CD8-positive, alpha-beta memory T cell (primary cell): Measurements from ENCODE around the gene TMEM117. TPM values are rescaled to one million over a fixed set of nuclear protein-coding genes. Genes with fewer than 3 reads are reported as not detected.

Source experiments
- CTCF ChIA-PET: fragments of 350-600 bp; sonication (Branson Sonifier 250); formaldehyde crosslinking; loops from one replicate; lab custom pipeline; 2021; ENCODE audit warnings: antibody characterized with exemption; lab: Charles Lee
- POLR2A ChIA-PET: fragments of 350-600 bp; sonication (Branson Sonifier 250); formaldehyde crosslinking; loops from one replicate; lab custom pipeline; 2021; ENCODE audit warnings: antibody characterized with exemption; lab: Charles Lee
- DNase-seq, 5 donors: peaks; one replicate each; pipeline versions ENCODE4 v3.0.0 to v3.0.0-alpha.2; 2020 to 2022; ENCODE audit warnings: mixed read lengths in 1 of 5
- H3K27ac ChIP-seq: one replicate; pipeline ENCODE4 v1.7.0; 2013; ENCODE audit warnings: low read depth, mild to moderate bottlenecking, low read length, moderate library complexity
- H3K27me3 ChIP-seq: 2 replicates; pipeline ENCODE4 v1.7.0; 2013; ENCODE audit warnings: low read length, mild to moderate bottlenecking; ENCODE audit not compliant: insufficient read depth, poor library complexity, severe bottlenecking
- H3K36me3 ChIP-seq: 2 replicates; pipeline ENCODE4 v1.7.0; 2013; ENCODE audit warnings: mild to moderate bottlenecking, low read length, moderate library complexity; ENCODE audit not compliant: insufficient read depth
- H3K4me1 ChIP-seq: 2 replicates; pipeline ENCODE4 v1.7.0; 2013; ENCODE audit warnings: mild to moderate bottlenecking, low read length, moderate library complexity; ENCODE audit not compliant: insufficient read depth
- H3K4me3 ChIP-seq: 2 replicates; pipeline ENCODE4 v1.7.0; 2013; ENCODE audit warnings: mild to moderate bottlenecking, low read length
- H3K9me3 ChIP-seq: 2 replicates; pipeline ENCODE4 v1.7.0; 2013; ENCODE audit warnings: mild to moderate bottlenecking, low read length
- H3K27ac Mint-ChIP-seq, 8 donors: one replicate each; pipeline ENCODE4 v1.8.0; 2020 to 2021; ENCODE audit warnings: mixed read lengths in 8 of 8, mild to moderate bottlenecking in 6 of 8, inconsistent platforms in 3 of 8, moderate library complexity in 3 of 8
- H3K27me3 Mint-ChIP-seq, 2 donors: one replicate each; pipeline ENCODE4 v1.8.0; 2020 to 2021; ENCODE audit warnings: mixed read lengths in 2 of 2, mild to moderate bottlenecking in 1 of 2, moderate library complexity in 1 of 2
- H3K36me3 Mint-ChIP-seq, 3 donors: one replicate each; pipeline ENCODE4 v1.8.0; 2020 to 2021; ENCODE audit warnings: mixed read lengths in 3 of 3, inconsistent platforms in 1 of 3, mild to moderate bottlenecking in 1 of 3
- H3K4me1 Mint-ChIP-seq, 3 donors: one replicate each; pipeline ENCODE4 v1.8.0; 2020 to 2021; ENCODE audit warnings: mixed read lengths in 3 of 3, inconsistent platforms in 1 of 3, mild to moderate bottlenecking in 1 of 3
- H3K4me3 Mint-ChIP-seq, 7 donors: one replicate each; pipeline ENCODE4 v1.8.0; 2020 to 2021; ENCODE audit warnings: mixed read lengths in 7 of 7, mild to moderate bottlenecking in 6 of 7, moderate library complexity in 4 of 7, inconsistent platforms in 2 of 7
- H3K9me3 Mint-ChIP-seq, 5 donors: one replicate each; pipeline ENCODE4 v1.8.0; 2020 to 2022; ENCODE audit warnings: mixed read lengths in 5 of 5, mild to moderate bottlenecking in 3 of 5, moderate library complexity in 2 of 5, inconsistent platforms in 1 of 5
- polyA plus RNA-seq: library from polyadenylated mRNA; unstranded; fragments of 300-500 nt; fragmentation: Illumina TruSeq; gene quantifications from one replicate; pipeline ENCODE4 v1.2.3, GENCODE V29; 2021
- total RNA-seq, 2 experiments: library from RNA; stranded (reverse); gene quantifications; one replicate each; pipeline ENCODE4 v1.2.3, GENCODE V29; 2021

TMEM117 gene
- total and polyA plus RNA-seq, 3 experiments from 2014 or later = 1.4 to 6.2 (median 1.8) TPM

DNA sequence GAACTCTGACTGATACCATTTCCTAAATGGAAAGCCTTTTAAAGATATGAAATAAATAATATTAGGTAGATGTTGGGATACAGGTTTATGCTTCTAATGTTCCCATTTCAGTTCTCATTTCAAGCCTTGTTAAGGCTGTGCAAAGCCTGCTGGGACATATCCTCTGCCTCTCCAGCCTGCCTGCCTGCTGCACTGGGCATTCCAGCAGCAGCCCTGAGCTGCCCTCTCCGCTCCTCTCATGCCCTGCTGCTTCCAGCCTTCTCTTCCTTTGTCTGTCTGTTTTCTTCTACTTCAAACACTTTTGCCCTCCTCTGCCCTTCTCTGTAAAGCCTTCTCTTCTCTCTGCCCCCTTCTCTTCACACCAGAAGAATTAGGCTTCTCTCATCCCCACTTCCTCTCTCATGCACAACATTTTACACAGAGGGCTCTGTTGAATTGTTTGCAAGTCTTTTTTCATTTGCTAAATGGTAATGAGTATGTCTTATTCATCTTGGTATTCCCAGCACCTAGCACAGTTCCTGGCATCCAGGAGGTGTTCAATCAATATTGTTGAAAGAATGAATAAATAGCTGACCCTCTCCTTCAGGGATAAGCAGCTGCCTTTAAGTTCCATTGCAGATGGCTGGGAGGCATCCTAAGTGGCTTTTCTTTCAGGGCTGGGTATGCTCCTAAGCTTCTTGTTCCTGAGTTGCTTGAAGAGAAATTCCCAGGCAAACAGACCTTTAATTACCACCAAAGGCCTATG, 292.3 kb downstream of the TMEM117 start:
- ChIA-PET POLR2A (no interaction called here), CTCF (interaction anchor here (1.0 kb wide), 1 partner anchor 15 kb away, joined by 4 read pairs; no protein-coding TSS in a partner anchor)
- Mint-ChIP-seq H3K36me3 (peaks cover 0 to 35% (median 6%) of the 10 kb centered on the region in 3 donors), H3K4me3 (no peak overlapping the region), H3K27ac (no peak overlapping the region), H3K9me3 (peaks cover 0 to 20% (median 14%) of the 10 kb centered on the region in 5 donors), H3K27me3 (no peaks in the 10 kb centered on the region), H3K4me1 (no peaks in the 10 kb centered on the region)
- H3K27ac ChIP-seq = no peak overlapping the region
- no peaks in the 10 kb centered on the region for H3K27me3 ChIP-seq
- no peaks in the 10 kb centered on the region for H3K4me1 ChIP-seq
- no peak for DNase-seq
- H3K9me3 ChIP-seq = no peaks in the 10 kb centered on the region
- H3K36me3 ChIP-seq = no peaks in the 10 kb centered on the region
- H3K4me3 ChIP-seq = no peak overlapping the region

DNA sequence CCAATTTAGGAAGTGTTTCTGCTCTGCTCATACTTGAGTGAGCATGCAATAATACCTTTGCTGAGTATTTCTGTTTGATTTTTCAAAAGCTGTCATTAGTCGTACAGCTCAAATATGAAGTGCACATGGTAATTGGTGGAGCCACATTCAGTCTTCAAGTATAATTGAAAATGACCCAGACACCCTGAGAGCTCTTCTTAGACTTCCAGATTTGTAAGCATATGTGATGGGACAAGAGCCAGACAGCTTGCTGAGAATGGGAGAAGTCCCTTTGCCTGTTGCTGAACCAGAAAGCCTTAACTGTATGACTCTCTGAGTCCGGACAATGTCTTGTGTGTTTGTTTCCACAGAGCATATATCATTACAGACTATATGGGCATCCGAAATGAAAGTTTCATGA, 307.3 kb downstream of the TMEM117 start:
- H3K27ac ChIP-seq = no peak overlapping the region
- H3K4me3 Mint-ChIP-seq = no peak overlapping the region

DNA sequence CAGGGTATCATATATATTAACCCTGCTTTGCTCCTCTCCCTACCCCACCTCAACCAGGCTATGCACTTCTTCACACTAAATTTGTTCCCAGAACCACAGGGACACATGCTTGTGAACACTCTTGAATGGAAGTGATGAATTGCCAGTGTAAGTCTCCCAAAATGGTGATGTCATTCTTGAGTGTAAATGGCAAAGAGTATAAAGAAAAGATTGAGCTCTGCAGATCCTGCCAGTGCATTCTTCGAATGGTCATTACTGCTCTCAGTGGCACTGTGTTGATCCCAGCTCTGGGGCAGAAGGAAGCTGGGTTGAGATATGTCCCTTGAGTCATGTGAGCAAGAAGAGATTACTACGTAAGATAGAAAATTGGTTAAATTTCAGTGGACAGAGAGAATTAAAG, 313.1 kb downstream of the TMEM117 start:
- H3K27ac Mint-ChIP-seq = no peak overlapping the region
- no peaks in the 10 kb centered on the region for H3K36me3 ChIP-seq
- ChIA-PET CTCF (no interaction called here), POLR2A (no interaction called here)
- H3K9me3 ChIP-seq = no peaks in the 10 kb centered on the region
- no peak for DNase-seq
- no peak overlapping the region for H3K27ac ChIP-seq
- H3K4me1 Mint-ChIP-seq = no peaks in the 10 kb centered on the region
- no peak overlapping the region for H3K4me3 Mint-ChIP-seq
- H3K4me1 ChIP-seq = no peaks in the 10 kb centered on the region
- no peaks in the 10 kb centered on the region for H3K27me3 ChIP-seq
- H3K9me3 Mint-ChIP-seq = no peaks in the 10 kb centered on the region
- peaks cover 3 to 17% (median 7%) of the 10 kb centered on the region in 3 donors for H3K36me3 Mint-ChIP-seq
- H3K27me3 Mint-ChIP-seq = peaks cover 0 to 1% of the 10 kb centered on the region in 2 donors
- no peak overlapping the region for H3K4me3 ChIP-seq

More for the DNA sequence above, 307.3 kb downstream of the TMEM117 start:
- H3K4me1 Mint-ChIP-seq = no peaks in the 10 kb centered on the region
- H3K27me3 ChIP-seq = no peaks in the 10 kb centered on the region
- H3K4me1 ChIP-seq = no peaks in the 10 kb centered on the region
- no peaks in the 10 kb centered on the region for H3K9me3 ChIP-seq
- H3K4me3 ChIP-seq = no peak overlapping the region
- H3K36me3 Mint-ChIP-seq = peaks cover 3 to 53% (median 4%) of the 10 kb centered on the region in 3 donors
- H3K9me3 Mint-ChIP-seq = peaks cover 0 to 13% (median 4%) of the 10 kb centered on the region in 5 donors
- no peak for DNase-seq
- H3K27ac Mint-ChIP-seq = no peak overlapping the region
- ChIA-PET CTCF (interaction anchor here (1.0 kb wide), 1 partner anchor 14 kb away, joined by 4 read pairs; no protein-coding TSS in a partner anchor), POLR2A (no interaction called here)
- no peaks in the 10 kb centered on the region for H3K36me3 ChIP-seq
- H3K27me3 Mint-ChIP-seq = no peaks in the 10 kb centered on the region

- H3K36me3 Mint-ChIP-seq = peaks cover 0 to 3% (median under 1%) of the 10 kb centered on the region in 3 donors
- Histone ChIP-seq H3K4me1 (no peaks in the 10 kb centered on the region), H3K27me3 (no peaks in the 10 kb centered on the region), H3K36me3 (no peaks in the 10 kb centered on the region), H3K4me3 (no peak overlapping the region), H3K27ac (no peak overlapping the region), H3K9me3 (no peaks in the 10 kb centered on the region)
- H3K27ac Mint-ChIP-seq = no peak overlapping the region
- no peak for DNase-seq
- ChIA-PET POLR2A (no interaction called here), CTCF (no interaction called here)
- no peaks in the 10 kb centered on the region for H3K9me3 Mint-ChIP-seq
- H3K4me1 Mint-ChIP-seq = no peaks in the 10 kb centered on the region
- H3K4me3 Mint-ChIP-seq = no peak overlapping the region
- H3K27me3 Mint-ChIP-seq = peaks cover 0 to 1% of the 10 kb centered on the region in 2 donors
Observed at GRCh38 chr12:44154128-44154527, 318.2 kb downstream of the TMEM117 start.

- Mint-ChIP-seq H3K27ac (no peak overlapping the region), H3K36me3 (peaks cover 0 to 3% (median 0%) of the 10 kb centered on the region in 3 donors), H3K4me3 (no peak overlapping the region), H3K27me3 (no peaks in the 10 kb centered on the region), H3K9me3 (no peaks in the 10 kb centered on the region), H3K4me1 (no peaks in the 10 kb centered on the region)
- ChIA-PET CTCF (no interaction called here), POLR2A (no interaction called here)
- no peaks in the 10 kb centered on the region for H3K4me1 ChIP-seq
- H3K9me3 ChIP-seq = no peaks in the 10 kb centered on the region
- H3K27ac ChIP-seq = no peak overlapping the region
- H3K4me3 ChIP-seq = no peak overlapping the region
- H3K36me3 ChIP-seq = no peaks in the 10 kb centered on the region
- H3K27me3 ChIP-seq = no peaks in the 10 kb centered on the region
- no peak for DNase-seq
Observed at GRCh38 chr12:44155358-44155757, 319.5 kb downstream of the TMEM117 start.

DNA sequence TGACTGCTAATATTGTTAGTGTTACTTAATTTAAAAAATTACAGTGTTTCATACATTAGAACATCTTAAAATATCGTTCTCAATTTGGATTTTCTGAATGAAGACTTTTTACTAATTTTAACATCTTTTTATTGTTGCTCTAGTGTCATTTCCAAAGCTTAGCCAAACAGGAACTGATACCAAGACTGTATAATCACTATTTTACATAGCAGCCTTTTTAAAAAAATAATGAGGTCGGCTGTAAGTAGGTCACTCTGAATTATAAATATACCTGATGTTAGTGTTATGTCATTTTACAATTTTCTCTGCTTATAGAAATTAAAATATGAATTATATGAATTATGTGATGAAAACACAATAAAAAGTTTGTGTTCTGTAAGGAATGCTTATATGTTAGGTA, 321.5 kb downstream of the TMEM117 start:
- no peaks in the 10 kb centered on the region for H3K9me3 ChIP-seq
- no peaks in the 10 kb centered on the region for H3K27me3 ChIP-seq
- no peaks in the 10 kb centered on the region for H3K27me3 Mint-ChIP-seq
- H3K4me1 ChIP-seq = no peaks in the 10 kb centered on the region
- DNase-seq = no peak
- CTCF ChIA-PET = no interaction called here
- no peaks in the 10 kb centered on the region for H3K36me3 ChIP-seq
- no peak overlapping the region for H3K27ac ChIP-seq
- H3K27ac Mint-ChIP-seq = no peak overlapping the region
- H3K4me1 Mint-ChIP-seq = no peaks in the 10 kb centered on the region
- H3K4me3 ChIP-seq = no peak overlapping the region
- peaks cover 0 to 3% (median 0%) of the 10 kb centered on the region in 3 donors for H3K36me3 Mint-ChIP-seq
- no peak overlapping the region for H3K4me3 Mint-ChIP-seq
- no peaks in the 10 kb centered on the region for H3K9me3 Mint-ChIP-seq
- POLR2A ChIA-PET = no interaction called here

DNA sequence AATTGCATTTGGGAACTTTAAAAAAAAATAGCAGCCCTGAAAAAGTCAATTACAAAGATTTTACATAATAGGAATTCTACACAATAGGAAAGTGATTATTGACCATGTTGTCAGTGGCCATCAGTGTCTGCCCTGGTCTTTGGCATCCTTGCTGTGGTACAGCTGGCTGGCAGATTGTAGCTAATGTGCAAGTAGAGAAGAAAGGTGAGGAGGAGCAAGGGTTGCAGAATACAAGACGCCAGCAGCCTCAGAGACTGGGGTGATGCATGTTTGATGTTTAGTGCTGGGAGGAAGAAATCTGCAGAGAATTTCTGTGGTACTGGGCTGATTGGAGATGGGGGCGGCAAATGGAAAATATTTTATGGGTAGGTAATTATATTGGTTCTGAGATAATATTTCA, 322.9 kb downstream of the TMEM117 start:
- no peak for DNase-seq
- Mint-ChIP-seq H3K27me3 (no peaks in the 10 kb centered on the region), H3K27ac (no peak overlapping the region), H3K4me3 (no peak overlapping the region), H3K36me3 (peaks cover 0 to 3% (median 0%) of the 10 kb centered on the region in 3 donors), H3K9me3 (no peaks in the 10 kb centered on the region), H3K4me1 (no peaks in the 10 kb centered on the region)
- H3K4me1 ChIP-seq = no peaks in the 10 kb centered on the region
- H3K27me3 ChIP-seq = no peaks in the 10 kb centered on the region
- ChIA-PET CTCF (no interaction called here), POLR2A (no interaction called here)
- no peak overlapping the region for H3K27ac ChIP-seq
- H3K4me3 ChIP-seq = no peak overlapping the region
- H3K36me3 ChIP-seq = no peaks in the 10 kb centered on the region
- H3K9me3 ChIP-seq = no peaks in the 10 kb centered on the region

DNA sequence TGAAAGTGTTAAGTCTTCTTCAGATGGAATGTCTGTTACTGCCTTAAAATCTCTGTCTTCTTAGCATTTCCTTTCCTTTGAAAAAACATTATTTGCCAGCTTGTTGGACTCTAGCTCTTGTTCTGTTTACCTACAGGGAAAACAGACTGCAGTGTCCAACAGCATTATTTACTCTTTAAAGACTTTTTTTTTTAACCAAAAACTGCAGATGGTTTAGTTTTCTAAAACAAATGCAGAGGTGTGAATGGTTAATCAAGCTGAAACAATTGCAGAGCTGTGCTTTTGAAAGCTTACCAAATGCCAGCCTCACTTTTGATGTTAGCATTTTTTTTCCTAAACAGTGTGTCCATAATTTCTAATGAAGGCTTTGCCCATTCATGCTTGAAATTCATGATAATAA, 323.3 kb downstream of the TMEM117 start:
- H3K27ac ChIP-seq = no peak overlapping the region
- Mint-ChIP-seq H3K27ac (no peak overlapping the region), H3K36me3 (peaks cover 0 to 3% (median 0%) of the 10 kb centered on the region in 3 donors), H3K9me3 (no peaks in the 10 kb centered on the region), H3K27me3 (no peaks in the 10 kb centered on the region), H3K4me3 (no peak overlapping the region), H3K4me1 (no peaks in the 10 kb centered on the region)
- H3K9me3 ChIP-seq = no peaks in the 10 kb centered on the region
- CTCF ChIA-PET = no interaction called here
- H3K4me1 ChIP-seq = no peaks in the 10 kb centered on the region
- POLR2A ChIA-PET = no interaction called here
- no peaks in the 10 kb centered on the region for H3K27me3 ChIP-seq
- DNase-seq = no peak
- no peak overlapping the region for H3K4me3 ChIP-seq
- no peaks in the 10 kb centered on the region for H3K36me3 ChIP-seq
